Stimulated activated CD4-positive, alpha-beta T cell treated with anti-CD3 and anti-CD28 coated beads, Interleukin-15, amount 100 ng/mL, for 48 hours (primary cell): Measurements from ENCODE around the gene GALNT11.
"Not testable (repeated sequence)": the region's sequence is repeated elsewhere in the genome, so short reads cannot be mapped to it uniquely, and the experiment has no call there.

Experiments used
- DNase-seq, 2 donors: peaks; one replicate each; pipeline ENCODE4 v3.0.0-alpha.2; 2020; ENCODE audit warnings: low read depth in 2 of 2

The GALNT11 gene

DNA sequence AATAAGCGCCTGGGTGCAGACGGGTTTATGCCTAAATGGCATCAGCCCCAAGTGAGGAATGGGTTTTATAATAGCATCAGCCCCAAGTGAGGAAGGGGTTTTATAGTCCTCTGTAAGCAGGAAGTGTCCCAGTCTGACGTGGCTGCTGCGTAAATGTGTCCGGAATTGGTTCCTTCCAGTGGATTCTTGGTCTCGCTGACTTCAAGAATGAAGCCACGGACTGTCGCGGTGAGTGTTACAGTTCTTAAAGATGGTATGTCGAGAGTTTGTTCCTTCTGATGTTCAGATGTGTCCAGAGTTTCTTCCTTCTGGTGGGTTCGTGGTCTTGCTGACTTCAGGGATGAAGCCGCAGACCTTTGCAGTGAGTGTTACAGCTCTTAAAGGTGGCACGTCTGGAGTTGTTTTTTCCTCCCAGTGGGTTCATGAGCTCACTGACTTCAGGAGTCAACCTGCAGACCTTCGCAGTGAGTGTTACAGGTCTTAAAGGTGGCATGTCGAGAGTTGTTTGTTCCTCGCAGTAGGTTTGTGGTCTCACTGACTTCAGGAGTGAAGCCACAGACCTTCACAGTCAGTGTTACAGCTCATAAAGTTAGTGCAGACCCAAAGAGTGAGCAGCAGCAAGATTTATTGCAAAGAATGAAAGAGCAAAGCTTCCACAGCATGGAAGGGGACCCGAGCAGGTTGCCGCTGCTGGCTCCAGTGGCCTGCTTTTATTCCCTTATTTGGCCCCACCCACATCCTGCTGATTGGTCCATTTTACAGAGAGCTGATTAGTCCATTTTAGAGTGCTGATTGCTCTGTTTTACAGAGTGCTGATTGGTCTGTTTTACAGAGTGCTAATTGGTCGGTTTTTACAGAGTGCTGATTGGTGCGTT is 2.3 kb downstream of the GALNT11 start:
- DNase-seq = not testable (repeated sequence)

DNA sequence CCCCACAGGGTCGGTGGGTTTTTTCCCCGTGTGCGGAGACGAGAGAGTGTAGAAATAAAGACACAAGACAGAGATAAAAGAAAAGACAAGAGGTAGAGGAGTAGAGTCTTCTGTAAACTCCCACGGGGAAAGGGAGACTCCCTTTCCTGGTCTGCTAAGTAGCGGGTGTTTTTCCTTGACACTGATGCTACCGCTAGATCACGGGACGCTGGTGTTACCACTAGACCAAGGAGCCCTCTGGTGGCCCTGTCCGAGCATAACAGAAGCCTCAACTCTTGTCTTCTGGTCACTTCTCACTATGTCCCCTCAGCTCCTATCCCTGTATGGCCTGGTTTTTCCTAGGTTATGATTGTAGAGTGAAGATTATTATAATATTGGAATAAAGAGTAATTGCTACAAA is 4.6 kb downstream of the GALNT11 start:
- DNase-seq = not testable (repeated sequence)

- DNase-seq = not testable (repeated sequence)
Observed at GRCh38 chr7:152030639-152031038, 5.2 kb downstream of the GALNT11 start.

GRCh38 chr7:152035817-152036216 is 10.3 kb downstream of the GALNT11 start:
- no peak for DNase-seq

GRCh38 chr7:152038410-152038809 is 12.9 kb downstream of the GALNT11 start:
- DNase-seq = not testable (repeated sequence)

DNA sequence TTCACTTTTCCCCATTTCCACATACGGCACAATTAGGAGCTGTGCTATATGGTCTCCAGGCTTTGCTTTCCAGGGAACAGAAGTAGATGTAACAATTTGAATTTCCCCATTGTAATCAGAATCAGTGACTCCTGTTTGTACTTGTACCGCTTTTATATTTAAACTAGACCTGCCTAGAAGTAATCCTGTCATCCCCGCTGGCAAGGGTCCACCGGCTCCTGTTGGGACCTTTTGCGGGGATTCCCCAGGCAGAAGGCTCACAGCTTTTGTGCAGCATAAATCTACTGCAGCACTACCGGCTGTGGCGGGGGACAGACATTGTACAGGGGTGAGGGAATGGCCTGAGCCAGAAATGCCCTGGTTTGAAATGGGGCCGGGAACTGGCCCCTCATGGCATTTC is 17.6 kb downstream of the GALNT11 start:
- not testable (repeated sequence) for DNase-seq

GRCh38 chr7:152044909-152045308 is 19.4 kb downstream of the GALNT11 start:
- DNase-seq = not testable (repeated sequence)

DNA sequence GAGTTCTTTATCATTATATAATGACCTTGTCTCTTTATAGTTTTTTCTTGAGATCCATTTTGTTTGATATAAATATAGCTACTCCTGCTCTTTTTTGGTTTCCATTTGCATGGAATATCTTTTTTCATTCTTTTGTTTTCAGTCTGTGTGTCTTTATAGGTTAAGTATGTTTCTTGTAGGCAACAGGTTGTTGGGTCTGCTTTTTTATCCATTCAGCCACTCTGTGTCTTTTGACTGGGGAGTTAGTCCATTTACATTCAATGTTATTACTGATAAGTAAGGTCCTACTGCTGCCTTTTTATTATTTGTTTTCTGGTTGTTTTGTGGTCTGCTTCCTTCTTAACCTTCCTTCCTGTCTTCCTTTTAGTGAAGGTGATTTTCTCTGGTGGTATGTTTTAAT is 21.1 kb downstream of the GALNT11 start:
- no peak for DNase-seq

DNA sequence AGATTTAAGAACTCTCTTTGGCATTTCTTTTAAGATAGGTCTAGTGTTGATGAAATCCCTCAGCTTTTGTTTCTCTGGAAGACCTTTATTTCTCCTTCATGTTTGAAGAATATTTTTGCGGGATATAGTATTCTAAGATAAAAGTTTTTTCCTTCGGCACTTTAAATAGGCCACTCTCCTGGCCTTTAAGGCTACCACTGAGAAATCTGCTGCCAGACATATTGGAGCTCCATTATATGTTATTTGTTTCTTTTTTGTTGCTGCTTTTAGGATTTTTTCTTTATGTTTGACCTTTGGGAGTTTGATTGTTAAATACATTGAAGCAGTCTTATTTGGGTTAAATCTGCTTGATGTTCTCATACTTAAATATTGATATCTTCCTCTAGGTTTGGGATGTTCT is 22.6 kb downstream of the GALNT11 start:
- no peak for DNase-seq

DNA sequence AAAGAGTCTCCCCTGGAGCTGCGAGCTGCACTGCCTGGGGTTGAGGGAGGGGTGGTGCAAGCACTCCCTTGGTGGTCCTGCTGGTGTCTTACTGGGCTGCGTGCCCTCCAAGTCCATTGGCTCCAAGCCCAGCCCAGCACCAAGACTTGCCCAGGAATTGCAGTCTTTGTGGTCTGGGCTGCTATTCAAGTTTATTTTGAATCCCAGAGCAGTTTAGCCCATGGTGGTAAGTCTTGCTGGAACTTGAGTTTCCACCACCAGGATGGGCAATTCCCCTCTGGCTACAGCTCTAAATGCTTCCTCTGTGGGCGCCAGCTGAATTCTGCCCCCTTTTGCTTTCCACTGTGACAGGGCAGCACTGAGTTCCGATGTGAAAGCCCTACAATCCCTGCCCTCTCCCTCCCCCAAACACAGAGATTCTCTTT is 25.1 kb downstream of the GALNT11 start:
- no peak for DNase-seq

DNA sequence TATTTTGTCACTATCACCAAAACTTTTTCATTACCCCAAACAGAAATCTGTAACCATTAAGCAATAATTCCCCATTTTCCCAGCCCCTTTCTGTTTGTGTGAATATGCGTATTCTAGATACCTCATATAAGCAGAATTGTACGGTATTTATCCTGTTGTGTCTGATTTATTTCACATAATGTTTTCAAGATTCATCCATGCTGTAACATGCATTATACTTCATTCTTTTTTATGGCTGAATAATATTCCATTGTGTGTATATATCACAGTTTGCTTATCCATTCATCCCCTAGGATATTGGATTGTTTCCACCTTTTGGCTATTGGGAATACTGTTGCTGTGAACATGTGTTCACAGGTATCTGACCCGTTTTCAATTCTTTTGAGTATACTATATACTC is 26.5 kb downstream of the GALNT11 start:
- no peak for DNase-seq

DNA sequence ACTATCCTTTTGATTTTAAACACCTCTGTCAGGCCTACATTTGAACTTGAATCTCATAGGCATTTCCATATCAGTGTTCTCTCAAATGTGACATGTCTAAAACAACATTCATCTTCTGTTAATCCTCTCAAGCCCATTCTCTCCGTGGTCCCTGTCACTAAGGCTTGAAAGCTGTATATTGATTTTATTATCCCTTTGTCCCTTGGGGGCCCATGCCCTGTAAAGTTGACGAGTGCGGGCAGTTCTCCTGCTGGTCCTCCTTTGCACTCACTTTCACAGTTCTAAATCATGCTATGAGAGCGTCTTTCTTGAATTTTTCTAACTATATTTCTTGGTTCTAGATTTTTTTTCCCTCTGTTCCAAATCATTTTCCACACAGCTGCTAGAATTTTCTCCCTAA is 27.3 kb downstream of the GALNT11 start:
- no peak for DNase-seq

DNA sequence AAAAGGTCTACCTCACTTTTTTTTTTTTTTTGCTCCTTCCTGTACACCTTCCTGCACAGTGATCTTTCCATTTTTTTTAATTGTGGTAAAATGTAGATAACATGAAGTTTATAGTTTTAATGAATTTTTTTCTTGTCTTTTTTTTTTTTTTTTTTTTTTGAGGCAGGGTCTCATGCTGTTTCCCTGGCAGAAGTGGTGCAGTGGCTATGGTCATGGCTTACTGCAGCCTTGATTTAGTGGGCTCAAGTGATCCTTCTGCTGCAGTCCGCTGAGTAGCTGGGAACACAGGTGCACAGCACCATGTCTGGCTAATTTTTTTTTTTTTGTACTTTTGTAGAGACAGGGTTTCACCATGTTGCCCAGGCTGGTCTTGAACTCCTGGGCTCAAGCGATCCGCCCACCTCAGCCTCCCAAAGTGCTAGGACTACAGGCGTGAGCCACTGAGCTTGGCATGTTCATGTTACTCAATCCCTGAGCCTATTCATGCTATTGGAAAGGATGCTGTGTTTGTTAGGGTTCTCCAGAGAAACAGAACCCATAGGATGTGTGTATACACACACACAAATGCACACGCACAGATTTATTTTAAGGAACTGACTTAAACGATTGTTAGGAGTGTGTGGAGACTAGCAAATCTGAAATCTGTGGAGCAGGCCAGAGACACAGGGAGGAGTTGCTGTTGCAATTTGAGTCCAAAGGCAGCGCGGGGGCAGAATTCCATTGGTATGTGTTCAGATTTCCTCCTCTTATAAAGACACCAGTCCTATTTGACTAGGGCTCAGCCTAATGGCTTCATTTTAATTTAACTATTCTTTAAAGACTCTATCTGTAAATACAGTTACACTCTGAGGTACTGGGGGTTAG is 29.1 kb downstream of the GALNT11 start:
- no peak for DNase-seq

GRCh38 chr7:152056621-152057274 is 31.3 kb downstream of the GALNT11 start:
- no peak for DNase-seq

- DNase-seq = no peak
Observed at GRCh38 chr7:152059311-152059710, 33.8 kb downstream of the GALNT11 start.

DNA sequence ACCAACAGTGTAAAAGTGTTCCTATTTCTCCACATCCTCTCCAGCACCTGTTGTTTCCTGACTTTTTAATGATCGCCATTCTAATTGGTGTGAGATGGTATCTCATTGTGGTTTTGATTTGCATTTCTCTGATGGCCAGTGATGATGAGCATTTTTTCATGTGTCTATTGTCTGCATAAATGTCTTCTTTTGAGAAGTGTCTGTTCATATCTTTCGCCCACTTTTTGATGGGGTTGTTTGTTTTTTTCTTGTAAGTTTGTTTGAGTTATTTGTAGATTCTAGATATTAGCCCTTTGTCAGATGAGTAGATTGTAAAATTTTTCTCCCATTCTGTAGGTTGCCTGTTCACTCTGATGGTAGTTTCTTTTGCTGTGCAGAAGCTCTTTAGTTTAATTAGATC is 35.6 kb downstream of the GALNT11 start:
- DNase-seq = not testable (repeated sequence)

GRCh38 chr7:152063192-152063591 is 37.7 kb downstream of the GALNT11 start:
- DNase-seq = not testable (repeated sequence)

DNA sequence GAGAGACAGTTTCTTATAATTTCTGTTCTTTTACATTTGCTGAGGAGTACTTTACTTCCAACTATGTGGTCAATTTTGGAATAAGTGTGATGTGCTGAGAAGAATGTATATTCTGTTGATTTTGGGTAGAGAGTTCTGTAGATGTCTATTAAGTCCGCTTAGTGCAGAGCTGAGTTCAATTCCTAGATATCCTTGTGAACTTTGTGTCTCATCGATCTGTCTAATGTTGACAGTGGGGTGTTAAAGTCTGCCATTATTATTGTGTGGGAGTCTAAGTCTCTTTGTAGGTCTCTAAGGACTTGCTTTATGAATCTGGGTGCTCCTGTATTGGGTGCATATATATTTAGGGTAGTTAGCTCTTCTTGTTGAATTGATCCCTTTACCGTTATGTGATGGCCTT is 38.3 kb downstream of the GALNT11 start:
- not testable (repeated sequence) for DNase-seq

DNA sequence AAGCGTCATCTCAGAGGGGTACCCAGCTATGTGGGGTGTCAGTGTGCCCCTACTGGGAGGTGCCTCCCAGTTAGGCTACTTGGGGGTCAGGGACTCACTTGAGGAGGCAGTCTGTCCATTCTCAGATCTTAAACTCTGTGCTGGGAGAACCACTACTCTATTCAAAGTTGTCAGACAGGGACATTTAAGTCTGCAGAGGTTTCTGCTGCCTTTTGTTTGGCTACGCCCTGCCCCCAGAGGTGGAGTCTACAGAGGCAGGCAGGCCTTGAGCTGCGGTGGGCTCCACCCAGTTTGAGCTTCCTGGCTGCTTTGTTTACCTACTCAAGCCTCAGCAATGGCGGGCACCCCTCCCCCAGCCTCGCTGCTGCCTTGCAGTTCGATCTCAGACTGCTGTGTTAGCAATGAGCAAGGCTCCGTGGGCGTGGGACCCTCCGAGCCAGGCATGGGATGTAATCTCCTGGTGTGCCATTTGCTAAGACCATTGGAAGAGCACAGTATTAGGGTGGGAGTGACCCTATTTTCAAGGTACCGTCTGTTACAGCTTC is 40.4 kb downstream of the GALNT11 start:
- DNase-seq = not testable (repeated sequence)

GRCh38 chr7:152072421-152072820 is 46.9 kb downstream of the GALNT11 start:
- no peak for DNase-seq

DNA sequence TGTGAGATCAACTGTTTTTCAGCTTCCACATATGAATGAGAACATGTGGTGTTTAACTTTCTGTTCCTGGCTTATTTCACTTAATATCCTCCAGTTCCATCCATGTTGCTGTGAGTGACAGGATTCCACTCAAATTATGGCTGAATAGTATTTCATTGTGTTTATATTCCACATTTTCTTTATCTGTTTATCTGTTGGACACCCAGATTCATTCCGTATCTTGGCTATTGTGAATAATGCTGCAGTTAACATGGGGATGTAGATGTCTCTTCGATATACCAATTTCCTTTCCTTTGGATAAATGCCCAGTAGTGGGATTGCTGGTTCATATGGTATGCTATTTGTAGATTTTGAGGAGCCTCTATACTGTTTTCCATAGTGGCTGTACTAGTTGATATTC is 47.9 kb downstream of the GALNT11 start:
- no peak for DNase-seq

GRCh38 chr7:152074673-152075072 is 49.2 kb downstream of the GALNT11 start:
- DNase-seq = no peak
